Brain pericyte (primary cell): ENCODE measurements around the gene RHEB.

Source experiments
- DNase-seq: peaks from one replicate; pipeline ENCODE4 v3.0.0-alpha.2; 2012; ENCODE audit warnings: low read depth, low spot score

RHEB gene

GRCh38 chr7:151470711-151471110, 49.0 kb downstream of the RHEB start:
- no peak for DNase-seq

- DNase-seq: no peak
Observed at GRCh38 chr7:151469281-151469680, 50.4 kb downstream of the RHEB start.

- DNase-seq: no peak
Observed at GRCh38 chr7:151468217-151469018, 51.3 kb downstream of the RHEB start.

GRCh38 chr7:151465169-151465568, 54.5 kb downstream of the RHEB start:
- no peak for DNase-seq

DNA sequence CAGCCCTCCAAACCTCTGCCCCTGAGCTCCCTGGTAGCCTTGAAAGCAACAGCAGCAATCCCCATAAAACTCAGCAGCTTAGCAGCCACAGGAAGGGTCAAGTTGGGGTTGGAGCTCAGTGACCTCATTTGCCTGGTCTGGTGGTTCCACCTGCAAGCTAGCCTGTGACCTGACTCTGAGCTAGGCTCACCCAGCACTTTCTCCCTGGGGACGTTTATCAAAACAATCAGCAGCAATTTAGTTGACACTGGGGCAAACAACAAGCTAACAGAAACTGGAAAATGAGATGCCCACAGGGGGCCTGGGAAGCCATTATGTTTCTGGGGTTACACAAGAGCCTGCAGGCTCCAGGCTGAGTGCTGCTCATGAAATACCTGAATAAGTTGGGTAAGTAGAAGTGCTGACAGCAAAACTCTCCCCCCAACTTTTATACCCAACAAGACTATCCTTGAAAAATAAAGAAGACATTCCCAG, 57.4 kb downstream of the RHEB start:
- no peak for DNase-seq

- no peak for DNase-seq
Observed at GRCh38 chr7:151461942-151462230, 57.8 kb downstream of the RHEB start.

GRCh38 chr7:151461096-151461941, 58.4 kb downstream of the RHEB start:
- DNase-seq: no peak

DNA sequence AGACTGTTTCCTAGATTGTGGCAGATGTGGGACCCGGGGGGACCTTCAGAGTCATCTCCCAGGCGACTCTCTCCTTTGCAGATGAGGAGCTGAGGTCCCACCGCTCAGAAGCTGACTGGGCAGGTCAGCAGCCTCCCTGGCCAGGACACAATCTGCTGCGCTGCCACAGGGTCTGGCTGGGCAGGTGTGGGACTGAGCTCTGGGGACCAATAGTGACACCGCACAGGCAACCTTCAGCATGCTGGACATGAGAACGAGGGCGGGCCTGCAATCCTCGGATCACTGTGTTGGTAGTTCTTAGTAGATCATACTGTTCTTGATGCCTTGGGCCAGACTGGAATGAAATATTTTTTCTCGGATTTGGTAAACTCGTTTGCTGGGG, 59.2 kb downstream of the RHEB start:
- no peak for DNase-seq

GRCh38 chr7:151459726-151460473, 59.8 kb downstream of the RHEB start:
- peak; percentile 74 for DNase-seq

GRCh38 chr7:151457534-151457933, 62.2 kb downstream of the RHEB start:
- DNase-seq: no peak

DNA sequence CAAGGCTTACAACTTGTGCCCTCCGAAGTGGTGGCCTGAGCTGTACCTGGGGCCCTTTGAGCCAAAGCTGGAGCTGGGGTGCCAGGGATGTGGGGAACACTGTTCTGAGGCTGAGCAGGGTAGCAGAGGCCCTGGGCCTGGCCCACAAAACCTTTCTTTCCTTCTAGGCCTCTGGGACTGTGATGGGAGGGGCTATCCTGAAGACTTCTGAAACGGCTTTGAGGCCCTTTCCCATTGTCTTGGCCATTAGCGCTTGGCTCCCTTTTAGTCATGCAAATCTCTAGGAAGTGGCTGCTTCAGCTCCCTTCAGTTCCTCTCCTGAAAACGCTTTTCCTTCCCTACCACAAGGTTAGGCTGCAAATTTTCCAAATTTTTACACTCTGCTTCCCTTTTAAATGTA, 62.9 kb downstream of the RHEB start:
- no peak for DNase-seq

DNA sequence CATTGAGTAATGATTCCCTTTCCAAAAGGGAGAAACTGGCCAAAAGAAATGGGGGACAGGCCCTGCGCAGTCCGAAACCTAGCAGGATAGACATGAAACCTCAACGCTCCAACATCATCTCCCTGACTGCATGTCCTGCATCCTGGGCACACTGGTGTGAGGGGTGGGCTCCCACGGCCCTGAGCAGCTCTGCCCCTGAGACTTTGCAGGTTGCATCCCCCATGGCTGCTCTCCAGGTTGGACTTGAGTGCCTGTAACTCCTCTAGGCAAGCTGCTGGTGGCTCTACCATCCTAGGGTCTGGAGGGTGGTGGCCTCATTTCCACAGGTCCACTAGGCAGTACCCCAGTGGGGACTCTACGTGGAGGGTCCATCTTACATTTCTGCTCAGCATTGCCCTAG, 63.4 kb downstream of the RHEB start:
- DNase-seq: no peak

DNA sequence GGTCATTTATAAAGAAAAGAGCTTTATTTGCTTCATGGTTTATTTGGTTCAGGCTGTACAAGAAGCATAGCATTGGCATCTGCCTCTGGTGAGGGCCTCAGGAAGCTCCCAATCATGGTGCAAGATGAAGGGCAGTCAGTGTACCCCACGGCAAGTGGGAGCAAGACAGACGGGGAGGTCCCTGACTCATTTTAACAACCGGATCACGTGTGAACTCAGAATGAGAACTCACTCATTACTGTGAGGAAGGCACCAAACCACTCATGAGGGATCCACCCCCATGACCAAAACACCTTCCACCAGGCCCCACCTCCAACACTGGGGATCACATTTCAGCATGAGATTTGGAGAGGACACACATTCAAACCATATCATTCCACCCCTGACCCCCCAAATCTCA, 64.0 kb downstream of the RHEB start:
- no peak for DNase-seq

DNA sequence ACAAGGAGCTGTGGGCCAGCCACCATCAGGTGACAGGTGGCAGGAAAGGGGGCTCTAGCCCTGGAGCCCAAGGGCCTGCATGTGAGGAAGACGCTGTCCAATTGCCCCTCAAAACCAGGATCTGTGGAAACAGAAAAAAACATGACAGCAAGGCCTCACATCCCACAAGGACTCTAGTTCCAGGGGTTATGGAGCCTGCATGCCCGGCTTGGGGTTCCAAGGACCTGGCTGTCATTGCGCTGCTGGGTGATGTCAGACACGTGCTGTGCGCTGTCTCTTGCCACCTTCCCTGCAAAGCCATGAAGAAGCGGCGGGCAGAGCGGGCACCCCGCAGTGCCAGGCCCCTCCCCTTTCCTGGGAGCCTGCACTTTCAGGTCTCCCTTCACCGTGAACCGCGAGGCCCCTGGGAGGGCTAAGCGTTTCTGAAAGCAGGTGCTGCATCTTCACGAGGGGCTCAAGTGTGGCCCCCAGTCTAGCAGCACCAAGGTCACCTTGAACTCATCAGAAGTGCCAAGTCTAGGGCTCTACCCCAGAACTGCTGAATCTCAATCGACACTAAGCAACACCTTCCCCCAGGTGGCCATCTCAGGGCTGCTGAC, 64.7 kb downstream of the RHEB start:
- no peak for DNase-seq

- no peak for DNase-seq
Observed at GRCh38 chr7:151454305-151454704, 65.4 kb downstream of the RHEB start.

DNA sequence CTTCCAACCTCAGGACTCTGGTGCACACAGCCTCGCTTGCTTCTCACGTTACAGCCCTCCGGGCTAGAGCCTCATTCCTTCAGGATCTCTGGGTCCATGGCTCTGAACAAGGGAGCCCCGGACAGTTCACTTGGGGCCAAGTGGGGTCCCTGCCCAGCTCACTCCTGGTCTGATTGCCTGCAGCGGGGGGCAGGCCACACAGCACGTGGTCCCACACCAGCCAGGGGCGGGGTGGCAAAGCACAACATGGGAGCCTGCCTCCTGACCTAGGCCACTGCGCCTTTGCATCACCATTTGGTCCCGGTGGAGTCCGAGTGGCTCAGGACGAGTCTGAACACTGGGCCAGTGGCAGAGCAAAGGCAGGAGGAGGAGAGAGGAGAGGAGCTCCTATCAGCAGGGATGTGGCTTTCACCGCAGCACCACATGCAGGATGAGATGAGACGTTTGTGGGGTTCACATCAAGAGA, 66.3 kb downstream of the RHEB start:
- DNase-seq: no peak

- no peak for DNase-seq
Observed at GRCh38 chr7:151452680-151453325, 66.9 kb downstream of the RHEB start.

DNA sequence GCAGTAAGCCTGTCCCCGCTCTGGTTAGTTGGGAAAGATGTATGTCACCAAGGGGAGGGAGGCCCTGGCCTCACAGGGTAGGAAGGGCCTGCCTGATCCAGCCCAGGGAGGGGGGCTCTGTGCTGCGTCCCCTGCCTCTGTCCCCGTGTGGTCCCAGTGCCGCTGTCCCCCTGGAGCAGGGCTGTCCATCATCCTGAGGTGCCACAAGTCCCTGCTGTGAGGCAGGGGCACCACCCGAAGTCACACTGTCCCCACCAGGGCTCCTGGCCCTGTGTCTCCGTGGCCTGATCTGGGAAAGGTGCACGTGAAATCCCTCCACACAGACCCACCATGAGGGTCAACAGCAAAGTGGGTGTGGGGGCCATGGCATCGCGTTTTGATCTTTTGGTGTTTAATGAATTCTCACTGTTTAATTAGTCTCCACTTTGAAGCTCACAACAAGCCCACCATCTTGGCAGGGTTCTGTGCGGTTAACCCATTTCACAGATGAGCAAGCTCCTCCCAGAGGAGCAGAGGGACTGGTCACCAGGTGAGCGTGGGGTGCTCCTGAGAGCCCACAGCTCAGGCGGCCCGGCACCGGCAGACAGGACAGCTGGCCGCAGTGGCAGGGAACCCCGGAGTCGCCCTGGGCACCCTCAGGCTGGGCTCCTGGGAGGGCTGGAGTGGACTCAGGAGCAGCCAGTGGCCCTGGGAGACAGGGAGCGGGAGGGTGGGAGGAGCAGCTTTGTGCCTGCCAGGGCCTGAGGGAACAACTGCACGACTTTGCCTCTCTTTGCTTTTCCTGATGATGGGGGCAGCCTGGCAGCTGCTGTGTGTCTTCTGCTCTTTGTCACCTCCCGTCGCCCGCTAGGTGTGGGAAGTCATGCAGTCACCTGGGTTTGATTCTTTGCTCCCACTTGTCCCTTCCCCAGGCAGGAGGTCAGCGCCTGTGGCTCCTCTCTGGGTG, 67.8 kb downstream of the RHEB start:
- no peak for DNase-seq

- DNase-seq: no peak
Observed at GRCh38 chr7:151451156-151451555, 68.5 kb downstream of the RHEB start.

DNA sequence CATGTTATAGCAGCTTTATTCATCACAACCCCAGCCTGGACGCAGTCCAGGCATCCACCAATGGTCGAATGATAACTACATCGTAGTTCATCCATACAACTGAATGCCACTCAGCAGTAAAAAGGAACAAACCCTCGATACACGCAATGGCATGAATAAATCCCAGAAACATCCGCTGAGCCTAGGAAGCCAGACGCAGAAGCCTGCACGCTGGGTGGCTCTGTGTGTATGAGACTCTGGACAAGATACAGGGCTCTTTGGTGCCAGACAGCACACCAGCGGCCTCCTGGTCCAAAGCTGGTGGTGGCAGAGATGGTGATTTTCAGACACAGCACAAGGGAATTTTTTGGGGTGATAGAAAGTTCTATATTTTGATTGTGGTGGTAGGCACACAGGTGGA, 69.7 kb downstream of the RHEB start:
- no peak for DNase-seq
